ENCODE results near the gene RSBN1L. TPM values are rescaled to one million over a fixed set of nuclear protein-coding genes. Genes with fewer than 3 reads are reported as not detected.

RSBN1L gene
- total RNA-seq, 1 donor from 2014 or later, result 12.6 TPM

DNA sequence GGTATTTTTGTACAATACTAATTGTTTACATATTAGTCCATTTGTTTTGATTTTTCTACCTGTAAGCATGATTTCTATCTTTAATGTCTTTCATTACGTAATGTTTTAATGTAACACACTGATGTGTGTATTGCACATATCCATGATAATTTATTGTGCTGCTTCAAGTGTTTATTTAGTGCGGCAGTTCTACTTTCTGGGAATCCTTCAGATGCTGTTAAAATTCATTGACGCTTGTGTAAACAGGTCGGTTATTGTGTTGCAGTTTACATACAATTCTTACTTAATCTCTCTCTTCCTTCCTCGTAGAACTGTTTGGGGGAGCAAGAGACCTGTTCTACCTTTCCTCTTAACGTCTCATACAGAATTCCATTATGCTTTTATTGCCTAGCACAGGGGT lies 95.1 kb downstream of the RSBN1L start:
- Mint-ChIP-seq H3K4me1 (ENCODE audit: low read depth, unreplicated experiment) (peaks cover 1% of the 10 kb centered on the region), H3K27me3 (ENCODE audit: low read depth, unreplicated experiment) (no peaks in the 10 kb centered on the region), H3K9me3 (ENCODE audit: unreplicated experiment) (no peaks in the 10 kb centered on the region), H3K4me3 (ENCODE audit: unreplicated experiment) (no peak overlapping the region), H3K27ac (ENCODE audit: unreplicated experiment) (no peak overlapping the region), H3K36me3 (ENCODE audit: low read depth, unreplicated experiment) (peaks cover 5% of the 10 kb centered on the region)
- Histone ChIP-seq H3K27ac (ENCODE audit: low read depth, low read length) (no peak overlapping the region), H3K4me3 (ENCODE audit: insufficient read depth, low read depth, low read length) (no peak overlapping the region), H3K27me3 (ENCODE audit: insufficient read depth, low read length) (no peaks in the 10 kb centered on the region), H3K36me3 (ENCODE audit: insufficient read depth, low read length) (no peaks in the 10 kb centered on the region), H3K9me3 (ENCODE audit: insufficient read depth, low read depth, low read length) (no peaks in the 10 kb centered on the region), H4K20me1 (ENCODE audit: insufficient read depth, low read length) (no peaks in the 10 kb centered on the region), H3K4me2 (ENCODE audit: low read length) (no peak overlapping the region), H3K9ac (ENCODE audit: low read length) (no peak overlapping the region), H2AFZ (ENCODE audit: low read depth, low read length) (no peak overlapping the region), H3K79me2 (ENCODE audit: insufficient read depth, low read length) (peaks cover 28% of the 10 kb centered on the region), H3K4me1 (ENCODE audit: insufficient read depth, low read length) (no peaks in the 10 kb centered on the region)
- TF ChIP-seq EZH2 (IDR thresholded peaks at IDR 0.05; ENCODE audit: insufficient read depth, low read length) (no peak), CTCF (IDR thresholded peaks at IDR 0.05; ENCODE audit: insufficient read depth, low read depth, low read length) (no peak)
- DNase-seq (ENCODE audit: low read depth) (no peak), FAIRE-seq (no peak)

GRCh38 chr7:77791956-77792355 lies 95.7 kb downstream of the RSBN1L start:
- Histone ChIP-seq H3K9me3 (ENCODE audit: insufficient read depth, low read depth, low read length) (no peaks in the 10 kb centered on the region), H3K4me3 (ENCODE audit: insufficient read depth, low read depth, low read length) (no peak overlapping the region), H3K9ac (ENCODE audit: low read length) (no peak overlapping the region), H3K79me2 (ENCODE audit: insufficient read depth, low read length) (peaks cover 34% of the 10 kb centered on the region), H3K4me2 (ENCODE audit: low read length) (no peak overlapping the region), H3K36me3 (ENCODE audit: insufficient read depth, low read length) (no peaks in the 10 kb centered on the region), H3K4me1 (ENCODE audit: insufficient read depth, low read length) (peaks cover 5% of the 10 kb centered on the region), H4K20me1 (ENCODE audit: insufficient read depth, low read length) (peaks cover 2% of the 10 kb centered on the region), H3K27ac (ENCODE audit: low read depth, low read length) (no peak overlapping the region), H3K27me3 (ENCODE audit: insufficient read depth, low read length) (no peaks in the 10 kb centered on the region), H2AFZ (ENCODE audit: low read depth, low read length) (no peak overlapping the region)
- Mint-ChIP-seq H3K4me3 (ENCODE audit: unreplicated experiment) (no peak overlapping the region), H3K4me1 (ENCODE audit: low read depth, unreplicated experiment) (peaks cover 6% of the 10 kb centered on the region), H3K27ac (ENCODE audit: unreplicated experiment) (no peak overlapping the region), H3K9me3 (ENCODE audit: unreplicated experiment) (no peaks in the 10 kb centered on the region), H3K27me3 (ENCODE audit: low read depth, unreplicated experiment) (no peaks in the 10 kb centered on the region), H3K36me3 (ENCODE audit: low read depth, unreplicated experiment) (peaks cover 5% of the 10 kb centered on the region)
- no peak for FAIRE-seq
- no peak for DNase-seq (ENCODE audit: low read depth)
- TF ChIP-seq CTCF (IDR thresholded peaks at IDR 0.05; ENCODE audit: insufficient read depth, low read depth, low read length) (no peak), EZH2 (IDR thresholded peaks at IDR 0.05; ENCODE audit: insufficient read depth, low read length) (no peak)

GRCh38 chr7:77794000-77794399 lies 97.7 kb downstream of the RSBN1L start:
- peaks cover 5% of the 10 kb centered on the region for H3K36me3 Mint-ChIP-seq (ENCODE audit: low read depth, unreplicated experiment)
- H3K36me3 ChIP-seq (ENCODE audit: insufficient read depth, low read length), result no peaks in the 10 kb centered on the region
- H3K9me3 Mint-ChIP-seq (ENCODE audit: unreplicated experiment), result no peaks in the 10 kb centered on the region
- peaks cover 45% of the 10 kb centered on the region for H3K79me2 ChIP-seq (ENCODE audit: insufficient read depth, low read length)
- H3K9ac ChIP-seq (ENCODE audit: low read length), result no peak overlapping the region
- FAIRE-seq, result no peak
- peaks cover 8% of the 10 kb centered on the region for H3K4me1 Mint-ChIP-seq (ENCODE audit: low read depth, unreplicated experiment)
- H3K4me3 ChIP-seq (ENCODE audit: insufficient read depth, low read depth, low read length), result no peak overlapping the region
- peaks cover 11% of the 10 kb centered on the region for H3K4me1 ChIP-seq (ENCODE audit: insufficient read depth, low read length)
- H3K27me3 ChIP-seq (ENCODE audit: insufficient read depth, low read length), result no peaks in the 10 kb centered on the region
- H2AFZ ChIP-seq (ENCODE audit: low read depth, low read length), result no peak overlapping the region
- no peak overlapping the region for H3K27ac ChIP-seq (ENCODE audit: low read depth, low read length)
- H3K9me3 ChIP-seq (ENCODE audit: insufficient read depth, low read depth, low read length), result no peaks in the 10 kb centered on the region
- no peak overlapping the region for H3K4me3 Mint-ChIP-seq (ENCODE audit: unreplicated experiment)
- no peaks in the 10 kb centered on the region for H3K27me3 Mint-ChIP-seq (ENCODE audit: low read depth, unreplicated experiment)
- no peak for DNase-seq (ENCODE audit: low read depth)
- no peak for TF ChIP-seq EZH2 (IDR thresholded peaks at IDR 0.05; ENCODE audit: insufficient read depth, low read length)
- no peak for TF ChIP-seq CTCF (IDR thresholded peaks at IDR 0.05; ENCODE audit: insufficient read depth, low read depth, low read length)
- peaks cover 7% of the 10 kb centered on the region for H4K20me1 ChIP-seq (ENCODE audit: insufficient read depth, low read length)
- no peak overlapping the region for H3K27ac Mint-ChIP-seq (ENCODE audit: unreplicated experiment)
- no peak overlapping the region for H3K4me2 ChIP-seq (ENCODE audit: low read length)

All from astrocyte (in vitro differentiated cells and primary cell).